SK-N-SH (cell line): ENCODE data around the gene GRAMD2A. TPM values are rescaled to one million over a fixed set of nuclear protein-coding genes. Genes with fewer than 3 reads are reported as not detected.

Experiments
- ELF1 ChIP-seq: IDR thresholded peaks from 2 replicates; pipeline ENCODE4 v1.4.0; 2012
- FOXM1 ChIP-seq: IDR thresholded peaks from 2 replicates; pipeline ENCODE4 v1.4.0; 2012; ENCODE audit warnings: low read depth, mild to moderate bottlenecking
- GABPA ChIP-seq: IDR thresholded peaks from 2 replicates; pipeline ENCODE4 v1.4.0; 2012; ENCODE audit warnings: low read depth, mild to moderate bottlenecking
- MXI1 ChIP-seq: IDR thresholded peaks from 2 replicates; pipeline ENCODE4 v1.6.1; 2012; ENCODE audit warnings: mild to moderate bottlenecking, low read depth, low read length, improper control_type of control experiment
- POLR2AphosphoS5 ChIP-seq: IDR thresholded peaks from 2 replicates; pipeline ENCODE4 v1.6.1; 2012; ENCODE audit warnings: low read depth, low read length
- RFX5 ChIP-seq: IDR thresholded peaks from 2 replicates; pipeline ENCODE4 v1.6.1; 2012; ENCODE audit warnings: mild to moderate bottlenecking, improper control_type of control experiment, low read length
- RXRA ChIP-seq: IDR thresholded peaks from 2 replicates; pipeline ENCODE4 v1.4.0; 2012; ENCODE audit warnings: low read depth, mild to moderate bottlenecking, borderline replicate concordance
- SIN3A ChIP-seq: IDR thresholded peaks from 2 replicates; pipeline ENCODE4 v1.6.1; 2012; ENCODE audit warnings: low read depth, mild to moderate bottlenecking, low read length, moderate library complexity, borderline replicate concordance
- SMC3 ChIP-seq: IDR thresholded peaks from 2 replicates; pipeline ENCODE4 v1.6.1; 2012; ENCODE audit warnings: low read depth, low read length, improper control_type of control experiment
- TEAD4 ChIP-seq: IDR thresholded peaks from 2 replicates; pipeline ENCODE4 v1.4.0; 2012; ENCODE audit warnings: mild to moderate bottlenecking, borderline replicate concordance; ENCODE audit not compliant: insufficient read depth
- YY1 ChIP-seq: IDR thresholded peaks from 2 replicates; pipeline ENCODE4 v1.4.0; 2012; ENCODE audit warnings: low read depth, mild to moderate bottlenecking
- polyA plus RNA-seq, 3 experiments: library from polyadenylated mRNA; depleted of rRNA; stranded (reverse); fragments of >200 nt; gene quantifications; 2 replicates each; pipeline ENCODE4 v1.2.3, GENCODE V29; 2012
- TF ChIP-seq, protein P1 (sequence below): IDR thresholded peaks from 2 replicates; pipeline ENCODE4 v1.6.1; 2012; ENCODE audit warnings: mild to moderate bottlenecking, low read depth, low read length, moderate library complexity
- TF ChIP-seq, protein P2 (sequence below): IDR thresholded peaks from 2 replicates; pipeline ENCODE4 v1.4.0; 2012; ENCODE audit warnings: low read depth
- TF ChIP-seq, protein P3 (sequence below): fragments of 150-350 bp; IDR thresholded peaks from 2 replicates; pipeline ENCODE4 v1.6.1; 2017; ENCODE audit warnings: antibody characterized with exemption, low read length, low read depth, borderline replicate concordance
- TF ChIP-seq, protein P4 (sequence below): fragments of 200-600 bp; sonication (generic); IDR thresholded peaks from 2 replicates; pipeline ENCODE4 v1.6.1; 2017; ENCODE audit warnings: antibody characterized with exemption, mild to moderate bottlenecking, moderate library complexity

Gene GRAMD2A
- polyA plus RNA-seq, 1 of the 3 experiments (the other 2 are of a cell fraction), result 0.10 TPM

DNA sequence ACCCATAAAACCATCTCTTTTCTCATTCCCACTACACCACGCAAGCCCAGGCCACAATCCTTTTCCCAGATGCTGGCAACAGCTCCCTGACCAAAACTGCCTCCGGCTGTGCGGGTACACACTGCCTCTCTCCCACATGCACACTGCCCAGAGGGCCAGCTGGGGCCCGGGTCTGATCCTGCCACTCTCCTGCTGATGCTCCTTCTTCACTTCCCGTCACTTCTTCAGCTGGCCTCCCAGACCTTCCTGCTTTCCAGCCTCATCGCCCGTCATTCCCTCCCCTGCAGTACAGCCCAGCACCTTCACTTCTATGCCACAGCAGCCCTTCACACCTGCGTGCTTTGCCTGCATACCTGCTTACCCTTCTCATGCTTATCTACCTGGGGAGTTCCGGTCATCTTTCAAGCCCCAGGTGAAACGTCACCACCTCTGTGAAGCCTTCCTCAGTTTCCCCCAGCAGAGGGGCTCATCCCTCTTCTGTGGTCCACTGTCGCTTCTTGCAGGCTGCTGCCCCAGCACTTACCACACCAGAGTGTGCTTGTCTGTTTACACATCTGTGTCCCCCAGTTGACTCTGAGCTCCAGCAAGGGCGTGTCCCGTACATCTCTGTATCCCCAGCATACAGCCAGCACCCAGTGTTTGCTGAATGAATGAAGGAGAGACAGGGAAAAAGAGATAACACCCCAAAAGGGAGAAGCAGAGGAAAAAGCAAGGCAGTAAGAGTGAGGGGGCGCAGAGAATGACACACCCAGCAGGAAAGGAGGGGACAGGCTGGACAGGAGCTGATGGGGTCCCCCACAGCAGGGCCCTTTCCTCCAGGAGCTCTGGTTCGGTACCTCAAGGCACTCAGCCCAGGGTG lies 22.2 kb downstream of the GRAMD2A start (continued):
- TF ChIP-seq, protein P1, sequence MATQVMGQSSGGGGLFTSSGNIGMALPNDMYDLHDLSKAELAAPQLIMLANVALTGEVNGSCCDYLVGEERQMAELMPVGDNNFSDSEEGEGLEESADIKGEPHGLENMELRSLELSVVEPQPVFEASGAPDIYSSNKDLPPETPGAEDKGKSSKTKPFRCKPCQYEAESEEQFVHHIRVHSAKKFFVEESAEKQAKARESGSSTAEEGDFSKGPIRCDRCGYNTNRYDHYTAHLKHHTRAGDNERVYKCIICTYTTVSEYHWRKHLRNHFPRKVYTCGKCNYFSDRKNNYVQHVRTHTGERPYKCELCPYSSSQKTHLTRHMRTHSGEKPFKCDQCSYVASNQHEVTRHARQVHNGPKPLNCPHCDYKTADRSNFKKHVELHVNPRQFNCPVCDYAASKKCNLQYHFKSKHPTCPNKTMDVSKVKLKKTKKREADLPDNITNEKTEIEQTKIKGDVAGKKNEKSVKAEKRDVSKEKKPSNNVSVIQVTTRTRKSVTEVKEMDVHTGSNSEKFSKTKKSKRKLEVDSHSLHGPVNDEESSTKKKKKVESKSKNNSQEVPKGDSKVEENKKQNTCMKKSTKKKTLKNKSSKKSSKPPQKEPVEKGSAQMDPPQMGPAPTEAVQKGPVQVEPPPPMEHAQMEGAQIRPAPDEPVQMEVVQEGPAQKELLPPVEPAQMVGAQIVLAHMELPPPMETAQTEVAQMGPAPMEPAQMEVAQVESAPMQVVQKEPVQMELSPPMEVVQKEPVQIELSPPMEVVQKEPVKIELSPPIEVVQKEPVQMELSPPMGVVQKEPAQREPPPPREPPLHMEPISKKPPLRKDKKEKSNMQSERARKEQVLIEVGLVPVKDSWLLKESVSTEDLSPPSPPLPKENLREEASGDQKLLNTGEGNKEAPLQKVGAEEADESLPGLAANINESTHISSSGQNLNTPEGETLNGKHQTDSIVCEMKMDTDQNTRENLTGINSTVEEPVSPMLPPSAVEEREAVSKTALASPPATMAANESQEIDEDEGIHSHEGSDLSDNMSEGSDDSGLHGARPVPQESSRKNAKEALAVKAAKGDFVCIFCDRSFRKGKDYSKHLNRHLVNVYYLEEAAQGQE, result no peak
- TF ChIP-seq, protein P2, sequence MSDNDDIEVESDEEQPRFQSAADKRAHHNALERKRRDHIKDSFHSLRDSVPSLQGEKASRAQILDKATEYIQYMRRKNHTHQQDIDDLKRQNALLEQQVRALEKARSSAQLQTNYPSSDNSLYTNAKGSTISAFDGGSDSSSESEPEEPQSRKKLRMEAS, result no peak
- no peak for TF ChIP-seq YY1
- TF ChIP-seq, protein P3, sequence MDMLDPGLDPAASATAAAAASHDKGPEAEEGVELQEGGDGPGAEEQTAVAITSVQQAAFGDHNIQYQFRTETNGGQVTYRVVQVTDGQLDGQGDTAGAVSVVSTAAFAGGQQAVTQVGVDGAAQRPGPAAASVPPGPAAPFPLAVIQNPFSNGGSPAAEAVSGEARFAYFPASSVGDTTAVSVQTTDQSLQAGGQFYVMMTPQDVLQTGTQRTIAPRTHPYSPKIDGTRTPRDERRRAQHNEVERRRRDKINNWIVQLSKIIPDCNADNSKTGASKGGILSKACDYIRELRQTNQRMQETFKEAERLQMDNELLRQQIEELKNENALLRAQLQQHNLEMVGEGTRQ, result no peak
- no peak for TF ChIP-seq FOXM1
- TF ChIP-seq MXI1, result no peak
- TF ChIP-seq TEAD4, result no peak
- no peak for TF ChIP-seq SMC3
- TF ChIP-seq POLR2AphosphoS5, result no peak
- TF ChIP-seq RFX5, result no peak
- TF ChIP-seq SIN3A, result no peak
- TF ChIP-seq RXRA, result no peak
- TF ChIP-seq GABPA, result no peak
- no peak for TF ChIP-seq ELF1
- TF ChIP-seq, protein P4, sequence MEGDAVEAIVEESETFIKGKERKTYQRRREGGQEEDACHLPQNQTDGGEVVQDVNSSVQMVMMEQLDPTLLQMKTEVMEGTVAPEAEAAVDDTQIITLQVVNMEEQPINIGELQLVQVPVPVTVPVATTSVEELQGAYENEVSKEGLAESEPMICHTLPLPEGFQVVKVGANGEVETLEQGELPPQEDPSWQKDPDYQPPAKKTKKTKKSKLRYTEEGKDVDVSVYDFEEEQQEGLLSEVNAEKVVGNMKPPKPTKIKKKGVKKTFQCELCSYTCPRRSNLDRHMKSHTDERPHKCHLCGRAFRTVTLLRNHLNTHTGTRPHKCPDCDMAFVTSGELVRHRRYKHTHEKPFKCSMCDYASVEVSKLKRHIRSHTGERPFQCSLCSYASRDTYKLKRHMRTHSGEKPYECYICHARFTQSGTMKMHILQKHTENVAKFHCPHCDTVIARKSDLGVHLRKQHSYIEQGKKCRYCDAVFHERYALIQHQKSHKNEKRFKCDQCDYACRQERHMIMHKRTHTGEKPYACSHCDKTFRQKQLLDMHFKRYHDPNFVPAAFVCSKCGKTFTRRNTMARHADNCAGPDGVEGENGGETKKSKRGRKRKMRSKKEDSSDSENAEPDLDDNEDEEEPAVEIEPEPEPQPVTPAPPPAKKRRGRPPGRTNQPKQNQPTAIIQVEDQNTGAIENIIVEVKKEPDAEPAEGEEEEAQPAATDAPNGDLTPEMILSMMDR, result no peak
